Measurements from ENCODE around the gene TRIM41. TPM values are rescaled to one million over a fixed set of nuclear protein-coding genes. Genes with fewer than 3 reads are reported as not detected.

Gene TRIM41
- total RNA-seq, 1 donor from 2014 or later, result 34.3 TPM

- intact Hi-C loops (cut with micrococcal nuclease), result loop anchor here (1.0 kb wide), 5 partner anchors 16 to 71 kb away; no protein-coding TSS in a partner anchor
These were observed 31.4 kb upstream of the TRIM41 start for GRCh38 chr5:181191526-181192336.

GRCh38 chr5:181192337-181193046 is 30.6 kb upstream of the TRIM41 start:
- intact Hi-C loops (cut with micrococcal nuclease), result no loop called here

- intact Hi-C loops (cut with micrococcal nuclease), result no loop called here
These were observed 29.4 kb upstream of the TRIM41 start for GRCh38 chr5:181193656-181194055.

DNA sequence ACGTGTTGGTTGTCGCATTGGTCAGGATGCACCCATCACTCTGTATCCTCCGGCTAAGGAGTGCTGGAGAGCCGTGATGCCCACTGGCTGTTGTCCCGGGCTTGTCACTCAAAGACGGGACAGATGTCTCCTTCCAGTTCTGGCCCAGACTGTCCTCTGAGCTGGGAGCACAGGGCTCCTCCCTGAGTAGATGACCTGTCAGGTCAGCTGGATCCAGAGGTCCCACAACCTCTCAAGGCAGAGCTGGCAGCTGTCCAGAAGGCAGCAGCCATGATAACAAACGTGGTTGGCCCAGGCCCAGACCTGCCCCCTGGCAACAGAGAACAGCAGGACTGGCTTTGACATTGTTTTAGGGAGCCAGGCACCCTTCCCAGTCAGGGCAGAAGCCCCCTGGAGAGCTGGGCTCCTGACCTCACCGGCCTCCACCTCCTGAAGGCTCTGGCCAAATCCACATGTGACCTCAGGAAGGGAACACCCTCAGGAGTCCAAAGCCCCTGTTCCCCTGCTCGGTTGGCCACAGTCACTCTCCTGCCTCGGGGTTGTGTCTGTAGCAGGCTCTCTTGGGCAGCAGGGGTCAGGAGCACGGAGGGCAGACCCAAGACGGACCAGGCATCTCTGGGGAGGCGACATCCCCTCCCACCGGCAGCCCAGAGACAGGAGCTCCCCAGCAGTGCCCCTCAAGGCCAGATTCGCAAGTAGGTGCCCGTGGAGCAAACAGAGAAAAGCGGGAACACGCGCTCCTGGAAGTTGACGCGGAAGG is 28.4 kb upstream of the TRIM41 start:
- intact Hi-C loops (cut with micrococcal nuclease), result no loop called here

- intact Hi-C loops (cut with micrococcal nuclease), result no loop called here
These were observed 27.8 kb upstream of the TRIM41 start for GRCh38 chr5:181195249-181195761.

GRCh38 chr5:181197326-181197951 is 25.6 kb upstream of the TRIM41 start:
- intact Hi-C loops (cut with micrococcal nuclease), result no loop called here

- intact Hi-C loops (cut with micrococcal nuclease), result no loop called here
These were observed 24.9 kb upstream of the TRIM41 start for GRCh38 chr5:181198106-181198685.

GRCh38 chr5:181198905-181199519 is 24.1 kb upstream of the TRIM41 start:
- intact Hi-C loops (cut with micrococcal nuclease), result no loop called here

- intact Hi-C loops (cut with micrococcal nuclease), result no loop called here
These were observed 23.0 kb upstream of the TRIM41 start for GRCh38 chr5:181199881-181200638.

GRCh38 chr5:181200816-181201215 is 22.3 kb upstream of the TRIM41 start:
- intact Hi-C loops (cut with micrococcal nuclease), result no loop called here

DNA sequence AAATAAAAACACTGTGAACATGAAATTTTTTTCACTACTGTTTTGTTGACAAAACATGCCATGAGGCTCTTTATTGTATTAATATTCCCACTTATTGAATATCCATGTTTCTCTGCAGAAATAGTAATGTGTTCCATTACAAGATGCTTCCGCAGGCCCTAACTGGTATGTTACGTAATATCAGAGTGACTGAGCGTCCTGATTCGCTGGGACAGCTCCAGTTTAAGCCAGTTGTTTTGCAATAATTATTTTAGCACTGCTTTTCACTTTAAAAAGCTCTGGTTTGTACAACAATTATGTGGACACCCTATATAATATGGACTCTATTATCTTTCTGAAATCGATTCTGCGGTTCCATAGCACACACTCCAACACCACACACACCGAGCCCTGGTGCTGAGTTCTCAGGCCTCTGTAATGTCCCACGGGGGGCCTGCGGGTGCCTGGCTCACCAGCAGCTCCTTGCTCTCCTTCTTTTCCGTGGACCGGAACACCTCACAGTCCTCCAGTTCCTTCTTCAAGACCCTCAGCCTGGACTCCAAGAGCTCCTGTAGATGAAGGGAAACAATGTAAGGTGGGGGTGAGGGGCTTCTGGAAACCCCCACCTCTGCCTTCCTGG is 19.9 kb upstream of the TRIM41 start:
- intact Hi-C loops (cut with micrococcal nuclease), result no loop called here

- intact Hi-C loops (cut with micrococcal nuclease), result no loop called here
These were observed 19.3 kb upstream of the TRIM41 start for GRCh38 chr5:181203777-181204112.

DNA sequence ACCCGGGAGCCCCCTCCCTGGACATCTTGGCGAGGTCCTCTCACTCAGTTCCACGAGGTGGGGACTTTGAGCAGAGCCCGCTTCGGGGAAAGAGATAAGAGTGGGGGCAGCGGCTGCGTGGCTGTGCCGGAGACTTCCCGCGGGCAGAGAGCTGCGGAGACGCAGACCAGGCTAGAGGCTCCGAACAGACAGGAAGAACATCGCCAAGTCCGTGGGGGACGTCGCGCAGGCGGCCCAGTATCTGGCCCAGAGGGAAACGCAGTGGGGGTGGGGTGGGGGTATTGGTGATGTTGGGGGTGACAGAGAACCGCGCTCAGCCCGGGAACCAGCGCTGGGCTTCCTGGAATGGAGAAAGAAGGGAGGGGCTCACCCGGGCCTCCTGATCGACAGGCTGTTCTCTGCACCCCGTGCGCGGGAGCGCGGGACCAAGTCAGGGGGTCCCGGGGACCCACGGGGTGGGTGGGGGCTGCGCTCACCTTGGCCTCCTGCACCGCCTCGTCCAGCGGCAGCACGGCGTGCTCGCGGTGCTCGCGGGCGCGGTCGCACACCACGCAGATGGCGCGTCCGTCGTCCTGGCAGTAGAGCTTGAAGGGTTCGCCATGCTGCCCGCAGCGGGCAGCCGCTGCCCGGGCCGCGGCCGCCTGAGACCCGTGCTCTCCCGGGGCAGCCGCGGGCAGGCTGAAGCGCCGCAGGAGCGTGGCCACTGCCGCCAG is 18.8 kb upstream of the TRIM41 start:
- intact Hi-C loops (cut with micrococcal nuclease), result no loop called here

- intact Hi-C loops (cut with micrococcal nuclease), result loop anchor here (5.0 kb wide), 1 partner anchor 153 kb away; no protein-coding TSS in a partner anchor
These were observed 18.0 kb upstream of the TRIM41 start, which contains the start of gene TRIM7 for GRCh38 chr5:181204826-181205760. TRIM7 (minus strand) TSS chr5:181205196; CDS start chr5:181205110, 86 bp downstream.

- intact Hi-C loops (cut with micrococcal nuclease), result loop anchor here (5.0 kb wide), 1 partner anchor 154 kb away; no protein-coding TSS in a partner anchor
These were observed 17.1 kb upstream of the TRIM41 start for GRCh38 chr5:181205761-181206649.

All from T-helper 1 cell treated with Interleukin-12 subunit alpha and Interleukin-12 subunit beta and Interleukin-4 antibody, amounts not matched to agents 30 ng/mL and 1 ng/mL, for 36 hours (primary cell).